ENCODE measurements around the gene SRPK2. TPM values are rescaled to one million over a fixed set of nuclear protein-coding genes. Genes with fewer than 3 reads are reported as not detected.

The SRPK2 gene
- total RNA-seq, 1 experiment from 2014 or later, result 58.2 TPM

DNA sequence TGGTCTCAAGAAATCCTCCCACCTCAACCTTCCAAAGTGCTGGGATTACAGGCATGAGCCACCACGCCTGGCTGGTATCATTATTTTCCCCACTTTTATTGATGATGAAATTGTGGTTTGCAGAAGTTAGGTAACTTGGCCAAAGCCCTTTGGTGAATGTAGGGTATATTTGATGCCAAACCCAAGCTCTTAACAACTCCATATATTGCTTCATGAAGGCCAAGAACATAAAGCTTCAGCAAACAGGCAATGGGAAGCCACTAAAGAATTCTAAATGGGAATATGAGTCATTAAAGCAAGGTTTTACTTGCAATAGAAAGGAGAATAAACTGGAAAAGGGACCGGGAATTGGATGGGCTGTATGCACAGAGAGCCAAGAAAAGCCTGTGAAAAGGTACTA lies 232.0 kb downstream of the SRPK2 start:
- BruUV-seq (replicated peaks), result no TSS peak
- ChIA-PET POLR2A (no interaction called here), CTCF (no interaction called here)
- no peak overlapping the region for H3K27ac ChIP-seq (ENCODE audit: low read length)
- no peak for ATAC-seq
- in situ Hi-C loops (cut with HindIII; ENCODE audit: low pct_unique_long_range_greater_than_20kb, low sequenced_read_pairs), result no loop called here
- intact Hi-C loops (cut with micrococcal nuclease; ENCODE audit: unreplicated experiment), result loop anchor here (10.0 kb wide), 1 partner anchor 178 kb away; no protein-coding TSS in a partner anchor
- H3K36me3 ChIP-seq (ENCODE audit: control insufficient read depth, insufficient read depth, low read length), result no peaks in the 10 kb centered on the region
- no peaks in the 10 kb centered on the region for H3K9me3 ChIP-seq (ENCODE audit: control insufficient read depth, insufficient read depth, low read depth, low read length)
- H3K4me3 ChIP-seq (ENCODE audit: low read depth in 2 of 2, low read length in 2 of 2), result no peak overlapping the region
- no peak for DNase-seq (ENCODE audit: low read depth, low spot score)
- no peaks in the 10 kb centered on the region for H3K4me1 ChIP-seq (ENCODE audit: control insufficient read depth, insufficient read depth, low read length)
- no peaks in the 10 kb centered on the region for H3K27me3 ChIP-seq (ENCODE audit: control insufficient read depth, insufficient read depth, low read length)
- no peak for TF ChIP-seq SIN3A (IDR thresholded peaks at IDR 0.05; ENCODE audit: borderline replicate concordance, insufficient read depth, low read depth, low read length)
- TF ChIP-seq, protein P1, sequence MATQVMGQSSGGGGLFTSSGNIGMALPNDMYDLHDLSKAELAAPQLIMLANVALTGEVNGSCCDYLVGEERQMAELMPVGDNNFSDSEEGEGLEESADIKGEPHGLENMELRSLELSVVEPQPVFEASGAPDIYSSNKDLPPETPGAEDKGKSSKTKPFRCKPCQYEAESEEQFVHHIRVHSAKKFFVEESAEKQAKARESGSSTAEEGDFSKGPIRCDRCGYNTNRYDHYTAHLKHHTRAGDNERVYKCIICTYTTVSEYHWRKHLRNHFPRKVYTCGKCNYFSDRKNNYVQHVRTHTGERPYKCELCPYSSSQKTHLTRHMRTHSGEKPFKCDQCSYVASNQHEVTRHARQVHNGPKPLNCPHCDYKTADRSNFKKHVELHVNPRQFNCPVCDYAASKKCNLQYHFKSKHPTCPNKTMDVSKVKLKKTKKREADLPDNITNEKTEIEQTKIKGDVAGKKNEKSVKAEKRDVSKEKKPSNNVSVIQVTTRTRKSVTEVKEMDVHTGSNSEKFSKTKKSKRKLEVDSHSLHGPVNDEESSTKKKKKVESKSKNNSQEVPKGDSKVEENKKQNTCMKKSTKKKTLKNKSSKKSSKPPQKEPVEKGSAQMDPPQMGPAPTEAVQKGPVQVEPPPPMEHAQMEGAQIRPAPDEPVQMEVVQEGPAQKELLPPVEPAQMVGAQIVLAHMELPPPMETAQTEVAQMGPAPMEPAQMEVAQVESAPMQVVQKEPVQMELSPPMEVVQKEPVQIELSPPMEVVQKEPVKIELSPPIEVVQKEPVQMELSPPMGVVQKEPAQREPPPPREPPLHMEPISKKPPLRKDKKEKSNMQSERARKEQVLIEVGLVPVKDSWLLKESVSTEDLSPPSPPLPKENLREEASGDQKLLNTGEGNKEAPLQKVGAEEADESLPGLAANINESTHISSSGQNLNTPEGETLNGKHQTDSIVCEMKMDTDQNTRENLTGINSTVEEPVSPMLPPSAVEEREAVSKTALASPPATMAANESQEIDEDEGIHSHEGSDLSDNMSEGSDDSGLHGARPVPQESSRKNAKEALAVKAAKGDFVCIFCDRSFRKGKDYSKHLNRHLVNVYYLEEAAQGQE (IDR thresholded peaks at IDR 0.05; ENCODE audit: insufficient read depth in 1 of 2, low read depth in 2 of 2, low read length in 1 of 2), result no peak
- TF ChIP-seq TCF7L2 (IDR thresholded peaks at IDR 0.05; ENCODE audit: low read depth, low read length), result no peak
- TF ChIP-seq POLR2AphosphoS5 (IDR thresholded peaks at IDR 0.05; ENCODE audit: low read depth, low read length), result no peak
- no peak for TF ChIP-seq CTCF (IDR thresholded peaks at IDR 0.05)

GRCh38 chr7:105154084-105154483 lies 234.6 kb downstream of the SRPK2 start:
- no TSS peak for BruUV-seq (replicated peaks)
- ChIA-PET CTCF (no interaction called here), POLR2A (interaction anchor here (0.6 kb wide), 1 partner anchor 110 kb away, joined by 3 read pairs; no protein-coding TSS in a partner anchor)
- no peak for ATAC-seq
- Histone ChIP-seq H3K9me3 (ENCODE audit: control insufficient read depth, insufficient read depth, low read depth, low read length) (no peaks in the 10 kb centered on the region), H3K27me3 (ENCODE audit: control insufficient read depth, insufficient read depth, low read length) (no peaks in the 10 kb centered on the region), H3K4me3 (ENCODE audit: low read depth in 2 of 2, low read length in 2 of 2) (no peak overlapping the region), H3K27ac (ENCODE audit: low read length) (no peak overlapping the region), H3K4me1 (ENCODE audit: control insufficient read depth, insufficient read depth, low read length) (no peaks in the 10 kb centered on the region), H3K36me3 (ENCODE audit: control insufficient read depth, insufficient read depth, low read length) (no peaks in the 10 kb centered on the region)
- TF ChIP-seq CTCF (IDR thresholded peaks at IDR 0.05), result no peak
- TF ChIP-seq POLR2AphosphoS5 (IDR thresholded peaks at IDR 0.05; ENCODE audit: low read depth, low read length), result no peak
- TF ChIP-seq, protein P1 (IDR thresholded peaks at IDR 0.05; ENCODE audit: insufficient read depth in 1 of 2, low read depth in 2 of 2, low read length in 1 of 2), result no peak
- no peak for TF ChIP-seq TCF7L2 (IDR thresholded peaks at IDR 0.05; ENCODE audit: low read depth, low read length)
- no peak for TF ChIP-seq SIN3A (IDR thresholded peaks at IDR 0.05; ENCODE audit: borderline replicate concordance, insufficient read depth, low read depth, low read length)
- no peak for DNase-seq (ENCODE audit: low read depth, low spot score)
- in situ Hi-C loops (cut with HindIII; ENCODE audit: low pct_unique_long_range_greater_than_20kb, low sequenced_read_pairs) (no loop called here), intact Hi-C loops (cut with micrococcal nuclease; ENCODE audit: unreplicated experiment) (loop anchor here (10.0 kb wide), 1 partner anchor 181 kb away; no protein-coding TSS in a partner anchor)
